Testis (tissue), 3 donors: ENCODE measurements around the gene ARL13A. TPM values are rescaled to one million over a fixed set of nuclear protein-coding genes. Genes with fewer than 3 reads are reported as not detected.

Experiments
- DNase-seq: peaks from one replicate; pipeline ENCODE4 v3.0.0-alpha.2; 2019
- H3K27ac ChIP-seq, 2 donors: fragments of 200-600 bp; sonication (generic); one replicate each; pipeline ENCODE4 v1.5.1; 2019
- H3K27me3 ChIP-seq: fragments of 200-600 bp; sonication (generic); one replicate; pipeline ENCODE4 v1.5.1; 2019
- H3K36me3 ChIP-seq: fragments of 200-600 bp; sonication (generic); one replicate; pipeline ENCODE4 v1.5.1; 2017; ENCODE audit warnings: low read depth; ENCODE audit errors: missing control alignments
- H3K4me1 ChIP-seq: fragments of 200-600 bp; sonication (generic); one replicate; pipeline ENCODE4 v1.5.1; 2019
- H3K4me3 ChIP-seq, 2 donors: fragments of 200-600 bp; sonication (generic); one replicate each; pipeline ENCODE4 v1.5.1; 2017 to 2019
- H3K9me3 ChIP-seq: fragments of 200-600 bp; sonication (generic); one replicate; pipeline ENCODE4 v1.5.1; 2017
- POLR2A ChIP-seq: fragments of 450-650 bp; IDR thresholded peaks from one replicate; pipeline ENCODE4 v1.6.1; 2017; ENCODE audit warnings: antibody characterized with exemption, mild to moderate bottlenecking, moderate library complexity
- WGBS, 2 donors: methylation state at CpG; one replicate each; pipeline ENCODE4 v1.1.5; 2018; 5-methylcytosine and 5-hydroxymethylcytosine counted together
- intact Hi-C: fragments of 100-400 bp; cut with DNase I; formaldehyde crosslinking; loops from one replicate; pipeline ENCODE4 v1.15.1; 2023; ENCODE audit warnings: low total_unique reads
- polyA plus RNA-seq: library from polyadenylated mRNA; stranded (reverse); fragments of 350-450 nt; fragmentation: Illumina TruSeq; extraction: RNeasy Lipid Tissue Mini Kit (QIAGEN cat#74804); gene quantifications from one replicate; pipeline ENCODE4 v1.2.3, GENCODE V29; 2014; ENCODE audit warnings: low read depth, low replicate concordance; ENCODE audit not compliant: insufficient read depth
- total RNA-seq, 2 donors: library from RNA; depleted of rRNA; stranded (reverse); fragments of >200 nt; gene quantifications; one replicate each; pipeline ENCODE4 v1.2.3, GENCODE V29; 2016
- TF ChIP-seq, protein P1 (sequence below), 3 experiments: fragments of 450-650 bp in 2 of 3; fragments of 200-600 bp in 1 of 3; sonication (generic) in 1 of 3; IDR thresholded peaks; one replicate each; pipeline ENCODE4 v1.5.1; 2016 to 2019; ENCODE audit warnings: antibody characterized with exemption in 3 of 3, mild to moderate bottlenecking in 2 of 3, moderate library complexity in 1 of 3

ARL13A gene
- total and polyA plus RNA-seq, 3 donors from 2014 or later = 4.5 to 13.2 (median 7.3) TPM

DNA sequence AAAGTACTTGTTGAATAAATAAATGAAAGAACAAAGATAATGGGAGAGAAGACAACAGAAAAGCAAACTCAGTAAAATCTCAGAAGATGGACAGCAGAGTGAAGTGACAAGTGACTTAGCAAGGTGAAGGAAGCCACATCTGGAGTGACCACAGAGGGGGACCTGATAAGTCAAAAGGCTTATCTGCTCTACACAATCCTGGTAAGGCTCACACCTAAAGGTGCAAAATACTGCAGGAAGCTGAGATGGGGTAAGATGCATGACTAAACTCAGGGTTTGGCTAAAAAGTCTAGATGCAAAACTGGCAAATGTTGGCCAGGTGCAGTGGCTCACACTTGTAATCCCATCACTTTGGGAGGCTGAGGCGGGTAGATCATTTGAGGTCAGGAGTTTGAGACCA is 60.2 kb downstream of the ARL13A start:
- Histone ChIP-seq H3K9me3 (no peaks in the 10 kb centered on the region), H3K4me1 (no peaks in the 10 kb centered on the region), H3K4me3 (no peak overlapping the region), H3K27ac (no peak overlapping the region), H3K27me3 (no peaks in the 10 kb centered on the region), H3K36me3 (no peaks in the 10 kb centered on the region)
- intact Hi-C loops = no loop called here
- 83% methylated on average over 1 of the region's 1 CpG; no CpG with 5 or more reads in 1 of the 2 donors for WGBS, 2 donors
- no peak for TF ChIP-seq POLR2A
- TF ChIP-seq, protein P1, sequence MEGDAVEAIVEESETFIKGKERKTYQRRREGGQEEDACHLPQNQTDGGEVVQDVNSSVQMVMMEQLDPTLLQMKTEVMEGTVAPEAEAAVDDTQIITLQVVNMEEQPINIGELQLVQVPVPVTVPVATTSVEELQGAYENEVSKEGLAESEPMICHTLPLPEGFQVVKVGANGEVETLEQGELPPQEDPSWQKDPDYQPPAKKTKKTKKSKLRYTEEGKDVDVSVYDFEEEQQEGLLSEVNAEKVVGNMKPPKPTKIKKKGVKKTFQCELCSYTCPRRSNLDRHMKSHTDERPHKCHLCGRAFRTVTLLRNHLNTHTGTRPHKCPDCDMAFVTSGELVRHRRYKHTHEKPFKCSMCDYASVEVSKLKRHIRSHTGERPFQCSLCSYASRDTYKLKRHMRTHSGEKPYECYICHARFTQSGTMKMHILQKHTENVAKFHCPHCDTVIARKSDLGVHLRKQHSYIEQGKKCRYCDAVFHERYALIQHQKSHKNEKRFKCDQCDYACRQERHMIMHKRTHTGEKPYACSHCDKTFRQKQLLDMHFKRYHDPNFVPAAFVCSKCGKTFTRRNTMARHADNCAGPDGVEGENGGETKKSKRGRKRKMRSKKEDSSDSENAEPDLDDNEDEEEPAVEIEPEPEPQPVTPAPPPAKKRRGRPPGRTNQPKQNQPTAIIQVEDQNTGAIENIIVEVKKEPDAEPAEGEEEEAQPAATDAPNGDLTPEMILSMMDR (IDR thresholded peaks at IDR 0.05) = no peak
- no peak for DNase-seq

GRCh38 chrX:101037231-101037630 is 67.7 kb downstream of the ARL13A start:
- Histone ChIP-seq H3K9me3 (no peaks in the 10 kb centered on the region), H3K4me3 (no peak overlapping the region), H3K27me3 (no peaks in the 10 kb centered on the region), H3K27ac (no peak overlapping the region), H3K36me3 (no peaks in the 10 kb centered on the region), H3K4me1 (no peaks in the 10 kb centered on the region)
- DNase-seq = no peak
- intact Hi-C loops = no loop called here
- TF ChIP-seq, protein P1 (IDR thresholded peaks at IDR 0.05) = no peak
- no peak for TF ChIP-seq POLR2A

- no peaks in the 10 kb centered on the region for H3K36me3 ChIP-seq
- no peaks in the 10 kb centered on the region for H3K27me3 ChIP-seq
- no peak for TF ChIP-seq POLR2A
- TF ChIP-seq, protein P1 (IDR thresholded peaks at IDR 0.05) = no peak
- H3K4me3 ChIP-seq = no peak overlapping the region
- H3K4me1 ChIP-seq = no peaks in the 10 kb centered on the region
- H3K27ac ChIP-seq = no peak overlapping the region
- intact Hi-C loops = no loop called here
- no peaks in the 10 kb centered on the region for H3K9me3 ChIP-seq
- DNase-seq = no peak
- 64 to 99% methylated on average over 4 of the region's 4 CpGs for WGBS, 2 donors
Measured at GRCh38 chrX:101040197-101040596, 70.7 kb downstream of the ARL13A start.

Other genes with a start within 250 kb of the ARL13A start
- gene SYTL4, start 237.6 kb upstream of the ARL13A start, total RNA-seq = 10 to 100 TPM; 51.4 to 64.7 TPM
- gene SYTL4, start 237.6 kb upstream of the ARL13A start, polyA plus RNA-seq = 26.3 TPM
- gene CSTF2, start 149.3 kb upstream of the ARL13A start, total RNA-seq = 10 to 100 TPM; 42.2 to 44.4 TPM
- gene CSTF2, start 149.3 kb upstream of the ARL13A start, polyA plus RNA-seq = 33.2 TPM
- gene NOX1, start 95.3 kb upstream of the ARL13A start, total RNA-seq = 1 to 10 TPM in 1 of 2 donors, not detected in 1; 1.2 TPM
- gene NOX1, start 95.3 kb upstream of the ARL13A start, polyA plus RNA-seq = not detected
- 1 to 10 TPM; 2.0 to 2.4 TPM for gene XKRX, start 40.8 kb upstream of the ARL13A start, total RNA-seq
- 0.34 TPM for gene XKRX, start 40.8 kb upstream of the ARL13A start, polyA plus RNA-seq
- 10 to 100 TPM; 13.3 to 17.0 TPM for gene TRMT2B, start 82.4 kb downstream of the ARL13A start, total RNA-seq
- gene TRMT2B, start 82.4 kb downstream of the ARL13A start, polyA plus RNA-seq = 7.0 TPM
- gene TMEM35A, start 109.2 kb downstream of the ARL13A start, total RNA-seq = 1 to 10 TPM; 1.6 to 2.3 TPM
- gene TMEM35A, start 109.2 kb downstream of the ARL13A start, polyA plus RNA-seq = 5.5 TPM
- 1 to 10 TPM; 2.5 to 3.1 TPM for gene CENPI, start 128.5 kb downstream of the ARL13A start, total RNA-seq
- 0.69 TPM for gene CENPI, start 128.5 kb downstream of the ARL13A start, polyA plus RNA-seq